Spleen (tissue), 11 donors: ENCODE measurements around the gene PTMS. TPM values are rescaled to one million over a fixed set of nuclear protein-coding genes. Genes with fewer than 3 reads are reported as not detected.

ENCODE experiments used
- DNase-seq: peaks from one replicate; pipeline ENCODE4 v3.0.0-alpha.2; 2020
- H3K27ac ChIP-seq, 8 donors: fragments of 200-600 bp; sonication (generic) in 7 of 8; 1 replicate in 4 of 8; 2 replicates in 4 of 8; pipeline versions ENCODE4 v1.5.0 to v1.8.0; 2016 to 2021; ENCODE audit warnings: inconsistent platforms in 4 of 8, mild to moderate bottlenecking in 4 of 8, moderate library complexity in 1 of 8
- H3K27me3 ChIP-seq, 7 donors: fragments of 200-600 bp; sonication (generic) in 6 of 7; replicated peaks in 1 of 7; 1 replicate in 4 of 7; 2 replicates in 3 of 7; pipeline versions ENCODE4 v1.5.0 to v1.8.0; 2016 to 2021; ENCODE audit warnings: inconsistent platforms in 3 of 7, mild to moderate bottlenecking in 1 of 7
- H3K36me3 ChIP-seq, 6 donors: fragments of 200-600 bp; sonication (generic) in 5 of 6; 1 replicate in 4 of 6; 2 replicates in 2 of 6; pipeline versions ENCODE4 v1.5.0 to v1.8.0; 2016 to 2021; ENCODE audit warnings: inconsistent platforms in 2 of 6
- H3K4me1 ChIP-seq, 6 donors: fragments of 200-600 bp; sonication (generic) in 5 of 6; 1 replicate in 3 of 6; 2 replicates in 3 of 6; pipeline versions ENCODE4 v1.5.0 to v1.8.0; 2016 to 2021; ENCODE audit warnings: inconsistent platforms in 3 of 6
- H3K4me3 ChIP-seq, 8 donors: fragments of 200-600 bp; sonication (generic) in 7 of 8; 1 replicate in 4 of 8; 2 replicates in 4 of 8; pipeline versions ENCODE4 v1.5.0 to v1.8.0; 2016 to 2021; ENCODE audit warnings: inconsistent platforms in 4 of 8, mild to moderate bottlenecking in 4 of 8, moderate library complexity in 2 of 8
- H3K9me3 ChIP-seq, 8 donors: fragments of 200-600 bp; sonication (generic) in 7 of 8; 1 replicate in 4 of 8; 2 replicates in 4 of 8; pipeline versions ENCODE4 v1.5.0 to v1.8.0; 2016 to 2021; ENCODE audit warnings: inconsistent platforms in 4 of 8
- POLR2A ChIP-seq, 3 donors: fragments of 450-650 bp; IDR thresholded peaks; one replicate each; pipeline ENCODE4 v1.5.1; 2017; ENCODE audit warnings: antibody characterized with exemption in 3 of 3, mild to moderate bottlenecking in 1 of 3
- POLR2AphosphoS5 ChIP-seq, 3 donors: sonication (generic); formaldehyde crosslinking; IDR thresholded peaks; one replicate each; pipeline ENCODE4 v1.5.1; 2017; ENCODE audit warnings: antibody characterized with exemption in 3 of 3
- WGBS, 5 donors: extraction: QIAGEN DNeasy Blood & Tissue Kit in 3 of 5; methylation state at CpG; one replicate each; pipeline versions ENCODE4 v1.1.5 to v1.1.7; 2013 to 2018; 5-methylcytosine and 5-hydroxymethylcytosine counted together
- intact Hi-C: fragments of 100-400 bp; cut with DNase I; formaldehyde crosslinking; loops from one replicate; pipeline ENCODE4 v1.15.0; 2023; ENCODE audit warnings: low total_unique reads
- polyA plus RNA-seq, 3 donors: library from polyadenylated mRNA; stranded (reverse); fragments of 200-250 nt; gene quantifications; one replicate each; pipeline ENCODE4 v1.2.1, GENCODE V29; 2013
- total RNA-seq, 7 donors: library from RNA; depleted of rRNA in 3 of 7; stranded (reverse); fragments of >200 nt in 3 of 7; fragmentation: NEBNext Ultra II Directional in 4 of 7; extraction: Animal tissue kit (Norgen Biotek cat#: 25700) in 4 of 7; gene quantifications; one replicate each; pipeline versions ENCODE4 v1.1.0 to v1.2.1, GENCODE V29; 2016 to 2021
- TF ChIP-seq, protein P1 (sequence below), 11 experiments: fragments of 200-600 bp in 7 of 11; fragments of 450-650 bp in 4 of 11; sonication (generic) in 4 of 11; IDR thresholded peaks in 8 of 11; conservative IDR thresholded peaks in 3 of 11; 1 replicate in 7 of 11; 2 replicates in 4 of 11; pipeline versions ENCODE4 v1.4.0 to v1.8.0; 2016 to 2021; ENCODE audit warnings: antibody characterized with exemption in 11 of 11, inconsistent platforms in 4 of 11, mild to moderate bottlenecking in 1 of 11
- donor health status: healthy with polysubstance abuse.
- donor health status: DM: no; HTN: no; CAD: no; lungs with moderate emphysema.
- donor health status: DM: no; HTN: no; CAD: no.
- donor health status: Bipolar disorder and iron deficiency.
- donor health status: healthy.
- donor health status: DM: no; HTN: no; CAD: no.
- donor health status: DM: yes; HTN: yes; CAD: no.

The PTMS gene
- total and polyA plus RNA-seq, 10 donors, result 47.4 to 169 (median 89.2) TPM

DNA sequence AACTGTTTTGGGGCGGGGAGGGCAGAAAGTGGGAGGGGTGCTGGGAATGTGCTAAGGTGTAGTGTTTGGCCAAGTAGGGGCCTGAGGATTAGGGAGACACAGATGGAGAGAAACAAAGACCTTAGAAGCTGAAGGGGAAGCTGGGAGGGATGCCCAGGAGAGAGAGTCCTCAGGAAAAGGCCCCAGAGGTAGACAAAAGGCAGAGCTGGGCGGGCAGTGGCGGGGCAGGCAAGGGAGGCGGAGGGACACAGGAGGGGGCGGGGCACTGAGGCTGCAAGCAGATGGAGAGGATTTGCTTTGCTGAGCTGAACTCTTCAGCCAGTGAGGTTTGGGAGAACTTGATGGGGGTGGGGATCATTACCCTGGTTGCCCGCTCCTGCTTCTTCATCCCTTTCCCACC is 2.8 kb downstream of the PTMS start:
- H3K27ac ChIP-seq, result no peak overlapping the region
- peaks cover 9 to 94% (median 73%) of the 10 kb centered on the region in 6 donors for H3K4me1 ChIP-seq
- peaks cover 0 to 21% (median 0%) of the 10 kb centered on the region in 6 donors for H3K36me3 ChIP-seq
- no peaks in the 10 kb centered on the region for H3K9me3 ChIP-seq
- 72 to 92% (median 75%) methylated on average over 4 to 6 of the region's 6 CpGs for WGBS, 5 donors
- peak overlapping the region in 3 of 8 donors; percentile 59 to 80 (median 75) for H3K4me3 ChIP-seq
- H3K27me3 ChIP-seq, result peaks cover 0 to 86% (median 26%) of the 10 kb centered on the region in 7 donors
- no peak for DNase-seq
- intact Hi-C loops, result no loop called here
- TF ChIP-seq POLR2AphosphoS5 (IDR thresholded peaks at IDR 0.05), result no peak
- TF ChIP-seq POLR2A (IDR thresholded peaks at IDR 0.05), result no peak
- TF ChIP-seq, protein P1, sequence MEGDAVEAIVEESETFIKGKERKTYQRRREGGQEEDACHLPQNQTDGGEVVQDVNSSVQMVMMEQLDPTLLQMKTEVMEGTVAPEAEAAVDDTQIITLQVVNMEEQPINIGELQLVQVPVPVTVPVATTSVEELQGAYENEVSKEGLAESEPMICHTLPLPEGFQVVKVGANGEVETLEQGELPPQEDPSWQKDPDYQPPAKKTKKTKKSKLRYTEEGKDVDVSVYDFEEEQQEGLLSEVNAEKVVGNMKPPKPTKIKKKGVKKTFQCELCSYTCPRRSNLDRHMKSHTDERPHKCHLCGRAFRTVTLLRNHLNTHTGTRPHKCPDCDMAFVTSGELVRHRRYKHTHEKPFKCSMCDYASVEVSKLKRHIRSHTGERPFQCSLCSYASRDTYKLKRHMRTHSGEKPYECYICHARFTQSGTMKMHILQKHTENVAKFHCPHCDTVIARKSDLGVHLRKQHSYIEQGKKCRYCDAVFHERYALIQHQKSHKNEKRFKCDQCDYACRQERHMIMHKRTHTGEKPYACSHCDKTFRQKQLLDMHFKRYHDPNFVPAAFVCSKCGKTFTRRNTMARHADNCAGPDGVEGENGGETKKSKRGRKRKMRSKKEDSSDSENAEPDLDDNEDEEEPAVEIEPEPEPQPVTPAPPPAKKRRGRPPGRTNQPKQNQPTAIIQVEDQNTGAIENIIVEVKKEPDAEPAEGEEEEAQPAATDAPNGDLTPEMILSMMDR (IDR thresholded peaks at IDR 0.05 in 8 of 11, conservative IDR thresholded peaks at IDR 0.05 in 3 of 11), result no peak

DNA sequence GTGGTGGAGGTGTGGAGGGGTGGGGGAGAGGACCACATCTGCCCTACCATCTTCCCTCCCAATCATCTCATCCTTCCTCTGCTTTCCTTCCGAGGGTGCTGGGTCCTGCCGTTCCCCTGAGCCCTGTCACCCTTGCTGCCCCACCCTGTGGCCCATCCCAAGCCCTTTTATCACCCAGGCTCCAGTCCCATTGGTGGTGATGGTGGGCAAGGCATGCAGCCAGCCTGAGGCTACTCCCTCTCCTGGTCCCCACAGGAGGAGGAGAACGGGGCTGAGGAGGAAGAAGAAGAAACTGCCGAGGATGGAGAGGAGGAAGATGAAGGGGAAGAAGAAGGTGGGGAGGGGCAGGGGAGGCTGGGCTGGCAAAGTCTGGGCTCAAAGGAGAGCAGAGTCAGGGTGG is 3.5 kb downstream of the PTMS start:
- no peaks in the 10 kb centered on the region for H3K9me3 ChIP-seq
- no peak overlapping the region for H3K27ac ChIP-seq
- no peak for DNase-seq
- H3K36me3 ChIP-seq, result peaks cover 0 to 21% (median 0%) of the 10 kb centered on the region in 6 donors
- no peak overlapping the region for H3K4me3 ChIP-seq
- TF ChIP-seq, protein P1 (IDR thresholded peaks at IDR 0.05 in 8 of 11, conservative IDR thresholded peaks at IDR 0.05 in 3 of 11), result no peak
- TF ChIP-seq POLR2AphosphoS5 (IDR thresholded peaks at IDR 0.05), result no peak
- no peak for TF ChIP-seq POLR2A (IDR thresholded peaks at IDR 0.05)
- peaks cover 0 to 86% (median 30%) of the 10 kb centered on the region in 7 donors for H3K27me3 ChIP-seq
- WGBS, 5 donors, result 37 to 81% (median 64%) methylated on average over 4 of the region's 4 CpGs
- peaks cover 7 to 94% (median 69%) of the 10 kb centered on the region in 6 donors for H3K4me1 ChIP-seq
- intact Hi-C loops, result no loop called here

DNA sequence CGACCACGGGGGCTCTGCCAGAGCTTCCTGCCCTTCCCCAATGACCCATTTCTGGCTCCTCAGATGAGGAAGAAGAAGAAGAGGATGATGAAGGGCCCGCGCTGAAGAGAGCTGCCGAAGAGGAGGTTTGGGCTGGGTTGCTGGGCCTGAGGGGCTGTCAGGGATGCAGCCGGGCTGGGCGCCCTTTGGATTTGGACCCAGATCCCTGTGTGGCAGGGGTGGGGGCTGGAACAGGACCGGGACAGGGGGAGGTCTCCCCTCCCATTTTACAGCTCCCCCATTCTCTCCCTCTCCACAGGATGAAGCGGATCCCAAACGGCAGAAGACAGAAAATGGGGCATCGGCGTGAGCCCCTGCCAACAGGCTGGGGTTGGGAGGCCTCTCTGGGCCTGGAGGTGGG is 3.9 kb downstream of the PTMS start:
- intact Hi-C loops, result no loop called here
- peaks cover 4 to 94% (median 64%) of the 10 kb centered on the region in 6 donors for H3K4me1 ChIP-seq

DNA sequence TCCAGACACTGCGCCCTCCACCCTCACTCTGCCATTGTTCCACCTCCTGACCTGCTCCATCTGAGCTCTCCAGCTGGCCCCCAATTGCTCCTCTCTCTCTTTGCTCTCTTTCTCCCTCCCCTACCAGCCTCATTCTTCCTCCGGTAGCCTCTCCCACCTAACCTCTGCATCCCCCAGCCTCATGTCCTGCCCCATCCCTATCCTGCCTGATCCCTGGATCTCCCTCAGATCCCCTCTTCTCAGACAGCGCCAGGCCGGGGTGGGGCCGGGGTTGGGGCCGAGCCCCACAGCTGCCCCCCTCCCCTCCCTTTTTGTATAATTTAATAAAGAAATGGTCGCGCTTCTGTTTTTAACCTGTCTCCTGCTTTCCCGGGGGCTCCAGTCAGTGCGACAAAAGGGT is 4.4 kb downstream of the PTMS start:
- WGBS, 5 donors, result 88 to 95% (median 93%) methylated on average over 10 of the region's 10 CpGs
- H3K27me3 ChIP-seq, result peaks cover 0 to 86% (median 24%) of the 10 kb centered on the region in 7 donors

More for the DNA sequence above, 3.9 kb downstream of the PTMS start:
- TF ChIP-seq POLR2AphosphoS5 (IDR thresholded peaks at IDR 0.05), result no peak
- no peak for TF ChIP-seq POLR2A (IDR thresholded peaks at IDR 0.05)
- TF ChIP-seq, protein P1 (IDR thresholded peaks at IDR 0.05 in 8 of 11, conservative IDR thresholded peaks at IDR 0.05 in 3 of 11), result no peak
- Histone ChIP-seq H3K36me3 (peaks cover 0 to 21% (median 0%) of the 10 kb centered on the region in 6 donors), H3K27me3 (peaks cover 0 to 86% (median 28%) of the 10 kb centered on the region in 7 donors), H3K9me3 (no peaks in the 10 kb centered on the region), H3K4me3 (no peak overlapping the region), H3K27ac (peak overlapping the region in 2 of 8 donors; percentile 80 to 84)
- WGBS, 5 donors, result 82 to 89% (median 84%) methylated on average over 12 of the region's 12 CpGs
- DNase-seq, result no peak

More for the DNA sequence above, 4.4 kb downstream of the PTMS start:
- TF ChIP-seq POLR2A (IDR thresholded peaks at IDR 0.05), result no peak
- no peak for TF ChIP-seq POLR2AphosphoS5 (IDR thresholded peaks at IDR 0.05)
- TF ChIP-seq, protein P1 (IDR thresholded peaks at IDR 0.05 in 8 of 11, conservative IDR thresholded peaks at IDR 0.05 in 3 of 11), result no peak
- DNase-seq, result no peak
- intact Hi-C loops, result no loop called here
- H3K4me1 ChIP-seq, result peaks cover 4 to 94% (median 59%) of the 10 kb centered on the region in 6 donors
- no peak overlapping the region for H3K4me3 ChIP-seq
- peaks cover 0 to 21% (median 0%) of the 10 kb centered on the region in 6 donors for H3K36me3 ChIP-seq
- H3K27ac ChIP-seq, result peak overlapping the region in 4 of 8 donors; percentile 37 to 84 (median 62)
- H3K9me3 ChIP-seq, result no peaks in the 10 kb centered on the region
